Upper lobe of left lung (tissue), 6 donors: ENCODE results near the gene GLYAT. TPM values are rescaled to one million over a fixed set of nuclear protein-coding genes. Genes with fewer than 3 reads are reported as not detected.

ENCODE experiments used
- ATAC-seq, 2 donors: fragments of 200-7000 bp; cut with Tn5 transposase; one replicate each; pipeline ENCODE4 v1.9.1; 2022; ENCODE audit warnings: mild to moderate bottlenecking in 2 of 2, moderate library complexity in 2 of 2; ENCODE audit not compliant: low FRiP score in 2 of 2
- DNase-seq, 2 donors: peaks; one replicate each; pipeline ENCODE4 v3.0.0-alpha.2; 2019 to 2020
- H3K27ac ChIP-seq, 4 donors: fragments of 200-600 bp; sonication (generic); one replicate each; pipeline ENCODE4 v1.5.1; 2016 to 2019
- H3K27me3 ChIP-seq, 4 donors: fragments of 200-600 bp; sonication (generic); one replicate each; pipeline ENCODE4 v1.5.1; 2017 to 2019
- H3K36me3 ChIP-seq, 4 donors: fragments of 200-600 bp; sonication (generic); one replicate each; pipeline ENCODE4 v1.5.1; 2016 to 2019
- H3K4me1 ChIP-seq, 4 donors: fragments of 200-600 bp; sonication (generic); one replicate each; pipeline ENCODE4 v1.5.1; 2018 to 2019
- H3K4me3 ChIP-seq, 4 donors: fragments of 200-600 bp; sonication (generic); one replicate each; pipeline ENCODE4 v1.5.1; 2017 to 2019; ENCODE audit warnings: mild to moderate bottlenecking in 2 of 4, moderate library complexity in 1 of 4
- H3K9me3 ChIP-seq, 4 donors: fragments of 200-600 bp; sonication (generic); one replicate each; pipeline ENCODE4 v1.5.1; 2018 to 2019
- CTCF ChIP-seq, 6 experiments: fragments of 450-650 bp in 4 of 6; fragments of 200-600 bp in 2 of 6; sonication (generic) in 2 of 6; IDR thresholded peaks; one replicate each; pipeline ENCODE4 v1.5.1; 2016 to 2019; ENCODE audit warnings: antibody characterized with exemption in 6 of 6
- EP300 ChIP-seq, 4 donors: sonication (generic); formaldehyde crosslinking; IDR thresholded peaks; one replicate each; pipeline ENCODE4 v1.5.1; 2017; ENCODE audit warnings: antibody characterized with exemption in 4 of 4, control low read depth in 2 of 4
- POLR2A ChIP-seq, 4 donors: fragments of 450-650 bp; IDR thresholded peaks; one replicate each; pipeline ENCODE4 v1.5.1; 2016 to 2017; ENCODE audit warnings: antibody characterized with exemption in 4 of 4, mild to moderate bottlenecking in 2 of 4
- POLR2AphosphoS5 ChIP-seq, 2 donors: sonication (generic); formaldehyde crosslinking; IDR thresholded peaks; one replicate each; pipeline ENCODE4 v1.5.1; 2017; ENCODE audit warnings: antibody characterized with exemption in 2 of 2
- WGBS, 2 donors: methylation state at CpG; one replicate each; pipeline ENCODE4 v1.1.5; 2017 to 2018; 5-methylcytosine and 5-hydroxymethylcytosine counted together
- total RNA-seq, 6 donors: library from RNA; depleted of rRNA in 4 of 6; stranded (reverse); fragments of >200 nt in 4 of 6; gene quantifications; one replicate each; pipeline versions ENCODE4 v1.1.0 to v1.2.1, GENCODE V29; 2016 to 2021
- donor health status: DM: no; HTN: no; CAD: no; lungs with moderate emphysema.
- donor health status: DM: no; HTN: yes; CAD: no; lungs with severe emphysema.

GLYAT gene
- total RNA-seq, 6 donors from 2014 or later = not detected

- Histone ChIP-seq H3K36me3 (no peaks in the 10 kb centered on the region), H3K9me3 (no peaks in the 10 kb centered on the region), H3K27me3 (no peaks in the 10 kb centered on the region), H3K4me1 (no peaks in the 10 kb centered on the region), H3K27ac (no peak overlapping the region), H3K4me3 (no peak overlapping the region)
- WGBS, 2 donors = 77 to 83% methylated on average over 9 to 12 of the region's 12 CpGs
- DNase-seq (no peak), ATAC-seq (no peak)
- TF ChIP-seq POLR2AphosphoS5 (IDR thresholded peaks at IDR 0.05) (no peak), CTCF (IDR thresholded peaks at IDR 0.05) (no peak), EP300 (IDR thresholded peaks at IDR 0.05) (no peak), POLR2A (IDR thresholded peaks at IDR 0.05) (no peak)
Measured at GRCh38 chr11:58674609-58675008, 57.1 kb downstream of the GLYAT start.

GRCh38 chr11:58671983-58672633, 59.6 kb downstream of the GLYAT start:
- DNase-seq (no peak), ATAC-seq (no peak)
- H3K4me3 ChIP-seq = no peak overlapping the region
- WGBS, 2 donors = 70 to 79% methylated on average over 6 of the region's 6 CpGs
- no peaks in the 10 kb centered on the region for H3K4me1 ChIP-seq
- TF ChIP-seq EP300 (IDR thresholded peaks at IDR 0.05) = no peak
- TF ChIP-seq POLR2AphosphoS5 (IDR thresholded peaks at IDR 0.05) = no peak
- no peak for TF ChIP-seq CTCF (IDR thresholded peaks at IDR 0.05)
- no peak for TF ChIP-seq POLR2A (IDR thresholded peaks at IDR 0.05)
- no peaks in the 10 kb centered on the region for H3K27me3 ChIP-seq
- no peaks in the 10 kb centered on the region for H3K36me3 ChIP-seq
- no peak overlapping the region for H3K27ac ChIP-seq
- no peaks in the 10 kb centered on the region for H3K9me3 ChIP-seq

DNA sequence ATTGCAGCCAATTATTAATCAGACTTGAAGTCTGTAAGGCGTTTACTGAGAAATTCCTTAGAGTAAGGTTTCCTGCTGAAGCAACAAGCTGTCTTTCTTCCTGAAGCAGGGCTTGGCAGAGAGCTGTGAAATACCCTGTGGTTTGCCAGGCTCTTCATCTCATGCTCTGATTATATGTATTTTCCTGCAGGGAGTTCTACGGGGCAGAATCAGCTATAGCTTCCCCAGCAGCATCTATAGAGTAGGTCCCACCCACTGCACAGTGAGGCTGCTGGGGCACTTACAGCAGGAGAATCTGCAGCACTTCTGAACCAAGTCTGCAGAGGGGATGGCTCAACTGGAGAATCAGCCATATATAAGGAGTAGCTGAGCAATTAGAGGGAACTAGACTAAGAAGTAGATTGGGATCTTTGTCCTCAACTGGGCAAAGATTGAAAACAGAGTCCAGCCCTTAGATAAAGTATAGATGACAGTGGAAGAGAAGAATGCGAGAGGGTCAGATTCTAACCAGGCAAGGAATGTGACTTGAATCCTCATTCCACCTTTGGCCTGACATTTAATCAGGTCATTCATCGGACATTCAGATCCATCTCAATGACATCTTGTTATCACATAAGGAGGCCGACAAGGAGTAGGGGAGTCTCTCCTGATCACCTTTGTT, 71.7 kb downstream of the GLYAT start:
- H3K9me3 ChIP-seq = no peaks in the 10 kb centered on the region
- WGBS, 2 donors = 71 to 76% methylated on average over 5 of the region's 5 CpGs
- no peaks in the 10 kb centered on the region for H3K4me1 ChIP-seq
- no peaks in the 10 kb centered on the region for H3K36me3 ChIP-seq
- H3K27ac ChIP-seq = no peak overlapping the region
- TF ChIP-seq POLR2A (IDR thresholded peaks at IDR 0.05) (no peak), CTCF (IDR thresholded peaks at IDR 0.05) (no peak), EP300 (IDR thresholded peaks at IDR 0.05) (no peak), POLR2AphosphoS5 (IDR thresholded peaks at IDR 0.05) (no peak)
- DNase-seq = no peak
- no peak for ATAC-seq
- H3K27me3 ChIP-seq = no peaks in the 10 kb centered on the region
- H3K4me3 ChIP-seq = no peak overlapping the region

- TF ChIP-seq CTCF (IDR thresholded peaks at IDR 0.05) = no peak
- TF ChIP-seq POLR2AphosphoS5 (IDR thresholded peaks at IDR 0.05) = no peak
- TF ChIP-seq POLR2A (IDR thresholded peaks at IDR 0.05) = no peak
- TF ChIP-seq EP300 (IDR thresholded peaks at IDR 0.05) = no peak
- Histone ChIP-seq H3K27me3 (no peaks in the 10 kb centered on the region), H3K36me3 (no peaks in the 10 kb centered on the region), H3K4me3 (no peak overlapping the region), H3K9me3 (no peaks in the 10 kb centered on the region), H3K4me1 (no peaks in the 10 kb centered on the region), H3K27ac (no peak overlapping the region)
- 76 to 85% methylated on average over 2 of the region's 2 CpGs for WGBS, 2 donors
- no peak for DNase-seq
- ATAC-seq = no peak
Measured at GRCh38 chr11:58659404-58659803, 72.3 kb downstream of the GLYAT start.

Other genes starting within 250 kb of the GLYAT start
- not detected for gene OR5B21, start 223.8 kb downstream of the GLYAT start, total RNA-seq
- 10 to 100 TPM; 17.2 to 52.8 (median 34.1) TPM for gene LPXN, start 156.1 kb downstream of the GLYAT start, total RNA-seq
- gene ZFP91, start 152.9 kb downstream of the GLYAT start, total RNA-seq = 10 to 100 TPM; 21.0 to 53.2 (median 40.9) TPM
- 1 to 10 TPM in 5 of 6 donors, under 1 TPM in 1; 0.33 to 5.4 (median 1.4) TPM for gene CNTF, start 109.3 kb downstream of the GLYAT start, total RNA-seq
- not detected for gene GLYATL2, start 112.8 kb upstream of the GLYAT start, total RNA-seq
- gene GLYATL1, start 207.5 kb upstream of the GLYAT start, total RNA-seq = under 1 TPM in 1 of 6 donors, not detected in 5; 0.27 TPM